ENCODE results near the gene PUSL1.

DNA sequence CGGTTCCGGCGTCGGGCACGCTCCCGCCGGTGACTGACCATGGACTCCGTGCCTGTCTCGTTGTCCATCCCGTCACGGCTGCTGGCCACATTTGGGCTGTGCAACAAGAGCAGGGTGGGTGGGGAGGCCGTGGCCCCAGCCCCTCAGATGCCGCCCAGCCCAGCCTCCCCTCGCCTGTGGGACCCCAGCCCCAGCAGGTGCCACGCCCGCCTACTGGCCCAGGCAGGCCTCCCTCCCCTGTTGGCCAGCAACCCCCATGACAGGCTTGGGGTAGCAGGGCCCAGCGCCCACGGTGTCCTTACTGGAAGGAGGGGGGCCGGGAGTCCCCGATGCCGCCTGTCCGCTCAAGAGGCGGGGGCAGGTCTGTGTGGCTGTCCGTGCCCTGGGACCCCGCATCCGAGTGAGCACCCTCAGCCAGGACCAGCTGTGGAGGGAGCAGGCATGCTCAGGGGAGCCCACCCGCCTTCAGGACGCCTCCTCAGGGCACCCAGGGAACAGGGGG, 33.7 kb downstream of the PUSL1 start:
- no peak for TF ChIP-seq EZH2 (IDR thresholded peaks at IDR 0.05)
- TF ChIP-seq FOXP2 (optimal IDR thresholded peaks at IDR 0.05; ENCODE audit: control extremely low read depth, extremely low read length, insufficient read depth) = no peak
